Testis (tissue), 3 donors: Measurements from ENCODE around the gene LILRA5. TPM values are rescaled to one million over a fixed set of nuclear protein-coding genes. Genes with fewer than 3 reads are reported as not detected.
"Not testable (repeated sequence)": the region's sequence is repeated elsewhere in the genome, so short reads cannot be mapped to it uniquely, and the experiment has no call there.

Experiments
- DNase-seq: peaks from one replicate; pipeline ENCODE4 v3.0.0-alpha.2; 2019
- H3K27ac ChIP-seq, 2 donors: fragments of 200-600 bp; sonication (generic); one replicate each; pipeline ENCODE4 v1.5.1; 2019
- H3K27me3 ChIP-seq: fragments of 200-600 bp; sonication (generic); one replicate; pipeline ENCODE4 v1.5.1; 2019
- H3K36me3 ChIP-seq: fragments of 200-600 bp; sonication (generic); one replicate; pipeline ENCODE4 v1.5.1; 2017; ENCODE audit warnings: low read depth; ENCODE audit errors: missing control alignments
- H3K4me1 ChIP-seq: fragments of 200-600 bp; sonication (generic); one replicate; pipeline ENCODE4 v1.5.1; 2019
- H3K4me3 ChIP-seq, 2 donors: fragments of 200-600 bp; sonication (generic); one replicate each; pipeline ENCODE4 v1.5.1; 2017 to 2019
- H3K9me3 ChIP-seq: fragments of 200-600 bp; sonication (generic); one replicate; pipeline ENCODE4 v1.5.1; 2017
- CTCF ChIP-seq, 3 experiments: fragments of 450-650 bp in 2 of 3; fragments of 200-600 bp in 1 of 3; sonication (generic) in 1 of 3; IDR thresholded peaks; one replicate each; pipeline ENCODE4 v1.5.1; 2016 to 2019; ENCODE audit warnings: antibody characterized with exemption in 3 of 3, mild to moderate bottlenecking in 2 of 3, moderate library complexity in 1 of 3
- POLR2A ChIP-seq: fragments of 450-650 bp; IDR thresholded peaks from one replicate; pipeline ENCODE4 v1.6.1; 2017; ENCODE audit warnings: antibody characterized with exemption, mild to moderate bottlenecking, moderate library complexity
- WGBS, 2 donors: methylation state at CpG; one replicate each; pipeline ENCODE4 v1.1.5; 2018; 5-methylcytosine and 5-hydroxymethylcytosine counted together
- intact Hi-C: fragments of 100-400 bp; cut with DNase I; formaldehyde crosslinking; loops from one replicate; pipeline ENCODE4 v1.15.1; 2023; ENCODE audit warnings: low total_unique reads
- polyA plus RNA-seq: library from polyadenylated mRNA; stranded (reverse); fragments of 350-450 nt; fragmentation: Illumina TruSeq; extraction: RNeasy Lipid Tissue Mini Kit (QIAGEN cat#74804); gene quantifications from one replicate; pipeline ENCODE4 v1.2.3, GENCODE V29; 2014; ENCODE audit warnings: low read depth, low replicate concordance; ENCODE audit not compliant: insufficient read depth
- total RNA-seq, 2 donors: library from RNA; depleted of rRNA; stranded (reverse); fragments of >200 nt; gene quantifications; one replicate each; pipeline ENCODE4 v1.2.3, GENCODE V29; 2016

LILRA5 gene
- total and polyA plus RNA-seq, 3 donors from 2014 or later: 1.1 to 1.4 (median 1.2) TPM

GRCh38 chr19:54299126-54299498, 13.9 kb downstream of the LILRA5 start:
- H3K4me3 ChIP-seq: no peak overlapping the region
- no peak for DNase-seq
- no peaks in the 10 kb centered on the region for H3K27me3 ChIP-seq
- TF ChIP-seq POLR2A (no peak), CTCF (IDR thresholded peaks at IDR 0.05) (no peak)
- H3K4me1 ChIP-seq: no peaks in the 10 kb centered on the region
- no peak overlapping the region for H3K27ac ChIP-seq
- WGBS, 2 donors: 65 to 72% methylated on average over 5 to 7 of the region's 7 CpGs
- H3K36me3 ChIP-seq: no peaks in the 10 kb centered on the region
- H3K9me3 ChIP-seq: no peaks in the 10 kb centered on the region
- intact Hi-C loops: no loop called here

GRCh38 chr19:54298357-54299125, 14.4 kb downstream of the LILRA5 start:
- TF ChIP-seq CTCF (IDR thresholded peaks at IDR 0.05) (no peak), POLR2A (no peak)
- no peaks in the 10 kb centered on the region for H3K27me3 ChIP-seq
- no peak overlapping the region for H3K4me3 ChIP-seq
- no peak for DNase-seq
- no peaks in the 10 kb centered on the region for H3K36me3 ChIP-seq
- no peaks in the 10 kb centered on the region for H3K9me3 ChIP-seq
- intact Hi-C loops: no loop called here
- no peaks in the 10 kb centered on the region for H3K4me1 ChIP-seq
- H3K27ac ChIP-seq: no peak overlapping the region
- WGBS, 2 donors: 52 to 72% methylated on average over 3 of the region's 4 CpGs

- H3K36me3 ChIP-seq: no peaks in the 10 kb centered on the region
- WGBS, 2 donors: 57 to 71% methylated on average over 5 to 7 of the region's 7 CpGs
- H3K4me1 ChIP-seq: no peaks in the 10 kb centered on the region
- intact Hi-C loops: no loop called here
- no peaks in the 10 kb centered on the region for H3K9me3 ChIP-seq
- H3K4me3 ChIP-seq: no peak overlapping the region
- TF ChIP-seq CTCF (IDR thresholded peaks at IDR 0.05): no peak
- TF ChIP-seq POLR2A: no peak
- DNase-seq: no peak
- H3K27me3 ChIP-seq: no peaks in the 10 kb centered on the region
- no peak overlapping the region for H3K27ac ChIP-seq
Measured at GRCh38 chr19:54297759-54298305, 15.1 kb downstream of the LILRA5 start.

GRCh38 chr19:54294539-54294938, 18.4 kb downstream of the LILRA5 start:
- Histone ChIP-seq H3K4me3 (no peak overlapping the region), H3K27ac (no peak overlapping the region), H3K4me1 (no peaks in the 10 kb centered on the region), H3K27me3 (no peaks in the 10 kb centered on the region), H3K36me3 (no peaks in the 10 kb centered on the region), H3K9me3 (no peaks in the 10 kb centered on the region)
- intact Hi-C loops: no loop called here
- DNase-seq: no peak
- WGBS, 2 donors: 83 to 89% methylated on average over 6 of the region's 6 CpGs
- TF ChIP-seq POLR2A (no peak), CTCF (IDR thresholded peaks at IDR 0.05) (no peak)

DNA sequence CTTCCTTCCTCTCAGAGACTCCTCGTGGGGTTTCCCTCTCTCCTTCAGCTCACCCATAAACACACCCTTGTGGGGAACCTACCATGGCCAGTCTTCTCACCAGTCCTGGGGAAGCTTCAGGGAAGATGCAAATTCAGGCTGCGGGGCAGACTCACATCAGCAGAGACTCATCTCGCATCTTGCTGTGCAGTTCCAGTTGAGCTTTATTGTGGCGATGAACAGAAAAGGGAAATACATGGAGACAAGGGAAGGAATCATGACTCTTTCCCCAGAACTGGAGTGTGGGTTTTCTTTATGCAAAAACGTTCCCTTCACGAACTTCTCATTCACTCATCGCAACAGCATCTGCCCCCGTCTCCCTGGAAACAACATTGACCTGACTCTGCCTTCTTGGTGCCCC, 23.8 kb downstream of the LILRA5 start:
- H3K4me3 ChIP-seq, DNase-seq, H3K27ac ChIP-seq, H3K36me3 ChIP-seq, H3K27me3 ChIP-seq, intact Hi-C loops, H3K9me3 ChIP-seq, H3K4me1 ChIP-seq: not testable (repeated sequence)
- 44 to 78% methylated on average over 8 of the region's 8 CpGs for WGBS, 2 donors
